C4-2B (cell line): Measurements from ENCODE around the gene TRAF1.

Experiments
- H3K27ac ChIP-seq: fragments of 450-650 bp; 2 replicates; pipeline ENCODE4 v1.5.1; 2017
- ZFX ChIP-seq: fragments of 450-650 bp; IDR thresholded peaks from 2 replicates; pipeline ENCODE4 v1.6.1; 2017
- TF ChIP-seq, protein P1 (sequence below): fragments of 450-650 bp; conservative IDR thresholded peaks from 2 replicates; pipeline ENCODE4 v1.5.1; 2017; ENCODE audit warnings: mild to moderate bottlenecking

TRAF1 gene

DNA sequence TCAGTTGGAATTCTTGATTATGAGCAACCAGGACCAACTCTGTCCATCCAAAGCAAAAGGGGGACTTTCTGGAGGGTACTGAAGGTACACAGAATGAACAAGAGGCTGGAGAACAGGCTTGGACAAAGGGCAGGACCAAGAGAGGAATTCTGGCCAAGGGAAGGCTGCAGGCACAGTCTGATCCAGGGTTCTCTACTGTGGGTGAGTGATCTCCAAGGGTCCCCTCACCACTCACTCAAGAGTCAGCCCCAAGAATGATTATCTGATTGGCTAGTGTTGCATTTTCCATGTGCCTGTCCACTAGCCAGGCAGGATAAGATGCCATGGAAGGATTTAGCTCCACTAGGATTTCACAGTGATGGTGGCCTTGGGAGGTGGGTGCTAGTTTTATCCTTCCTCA is 38.0 kb downstream of the TRAF1 start:
- TF ChIP-seq ZFX, result no peak
- TF ChIP-seq, protein P1, sequence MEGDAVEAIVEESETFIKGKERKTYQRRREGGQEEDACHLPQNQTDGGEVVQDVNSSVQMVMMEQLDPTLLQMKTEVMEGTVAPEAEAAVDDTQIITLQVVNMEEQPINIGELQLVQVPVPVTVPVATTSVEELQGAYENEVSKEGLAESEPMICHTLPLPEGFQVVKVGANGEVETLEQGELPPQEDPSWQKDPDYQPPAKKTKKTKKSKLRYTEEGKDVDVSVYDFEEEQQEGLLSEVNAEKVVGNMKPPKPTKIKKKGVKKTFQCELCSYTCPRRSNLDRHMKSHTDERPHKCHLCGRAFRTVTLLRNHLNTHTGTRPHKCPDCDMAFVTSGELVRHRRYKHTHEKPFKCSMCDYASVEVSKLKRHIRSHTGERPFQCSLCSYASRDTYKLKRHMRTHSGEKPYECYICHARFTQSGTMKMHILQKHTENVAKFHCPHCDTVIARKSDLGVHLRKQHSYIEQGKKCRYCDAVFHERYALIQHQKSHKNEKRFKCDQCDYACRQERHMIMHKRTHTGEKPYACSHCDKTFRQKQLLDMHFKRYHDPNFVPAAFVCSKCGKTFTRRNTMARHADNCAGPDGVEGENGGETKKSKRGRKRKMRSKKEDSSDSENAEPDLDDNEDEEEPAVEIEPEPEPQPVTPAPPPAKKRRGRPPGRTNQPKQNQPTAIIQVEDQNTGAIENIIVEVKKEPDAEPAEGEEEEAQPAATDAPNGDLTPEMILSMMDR, result no peak
- no peak overlapping the region for H3K27ac ChIP-seq

DNA sequence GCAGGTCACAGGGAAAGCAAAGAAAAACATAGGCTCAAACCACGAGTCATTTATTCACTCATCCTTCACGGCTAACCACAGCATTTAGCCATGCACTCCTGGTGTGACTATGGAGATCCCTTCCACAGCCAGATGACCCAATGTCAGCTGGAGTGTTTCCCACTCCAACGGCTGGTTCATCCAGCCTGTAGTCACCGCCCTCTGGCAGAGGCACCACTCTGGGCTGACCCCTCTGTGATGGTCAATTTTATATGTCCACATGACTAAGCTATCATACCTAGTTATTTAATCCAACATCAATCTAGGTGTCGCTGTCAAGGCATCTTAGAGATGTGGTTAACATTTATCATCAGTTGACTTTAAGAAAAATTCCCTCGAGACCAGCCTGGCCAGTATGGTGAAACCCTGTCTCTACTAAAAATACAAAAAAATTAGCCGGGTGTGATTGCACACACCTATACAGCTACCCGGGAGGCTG is 40.1 kb downstream of the TRAF1 start:
- TF ChIP-seq, protein P1, result no peak
- no peak for TF ChIP-seq ZFX
- no peak overlapping the region for H3K27ac ChIP-seq

DNA sequence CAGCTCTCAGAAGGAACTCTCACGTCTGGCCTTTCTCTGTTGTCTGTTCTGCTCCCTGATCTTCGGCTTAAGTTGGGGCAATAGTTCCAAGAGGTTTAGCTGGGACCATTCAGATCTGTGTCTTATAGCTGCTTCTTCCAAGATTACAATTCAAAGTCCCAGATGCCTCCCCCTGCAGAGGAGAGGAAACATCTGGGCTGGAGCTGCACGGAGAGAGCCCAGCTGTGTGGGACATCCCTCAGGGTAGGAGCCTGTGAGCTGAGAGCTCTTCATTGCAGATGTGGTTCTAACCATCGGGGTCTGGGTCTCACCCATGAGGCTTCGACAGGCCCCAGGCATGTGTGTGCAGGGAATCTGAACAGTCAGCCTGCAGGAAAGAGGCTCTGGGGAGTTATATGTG is 40.6 kb downstream of the TRAF1 start:
- TF ChIP-seq, protein P1, result no peak
- TF ChIP-seq ZFX, result no peak
- H3K27ac ChIP-seq, result no peak overlapping the region

DNA sequence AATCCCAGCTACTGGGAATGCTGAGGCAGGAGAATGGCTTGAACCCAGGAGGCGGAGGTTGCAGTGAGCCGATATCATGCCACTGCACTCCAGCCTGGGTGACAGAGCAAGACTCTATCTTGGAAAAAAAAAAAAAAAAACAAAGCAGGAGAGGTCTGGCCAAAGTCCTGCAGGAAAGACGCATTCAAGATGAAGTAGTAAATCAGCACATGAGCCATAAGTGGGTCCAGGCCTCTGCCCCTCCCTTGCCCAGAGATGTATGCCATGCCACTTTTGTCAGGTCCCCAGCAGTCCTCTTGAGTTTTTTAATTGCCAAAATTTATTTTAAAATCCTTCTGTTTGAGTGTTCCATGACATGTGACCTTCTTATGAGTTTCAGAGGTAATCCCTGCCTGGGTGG is 41.1 kb downstream of the TRAF1 start:
- no peak overlapping the region for H3K27ac ChIP-seq
- TF ChIP-seq, protein P1, result no peak
- no peak for TF ChIP-seq ZFX

DNA sequence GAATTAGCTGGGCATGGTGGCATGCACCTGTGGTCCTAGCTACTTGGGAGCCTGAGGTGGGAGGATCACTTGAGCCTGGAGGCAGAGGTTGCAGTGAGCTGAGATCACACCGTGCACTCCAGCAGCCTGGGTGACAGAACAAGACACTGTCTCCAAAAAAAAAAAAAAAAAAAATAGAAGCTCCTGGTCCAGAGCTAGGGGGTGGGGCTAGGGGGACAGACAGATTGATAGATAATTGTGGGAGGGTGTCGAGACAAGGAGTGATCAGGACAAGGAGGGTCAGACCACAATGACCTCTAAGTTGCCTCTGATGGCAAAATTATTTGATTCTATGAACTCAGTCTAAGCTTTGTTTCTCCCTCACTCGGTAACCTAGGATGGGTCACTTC is 43.0 kb downstream of the TRAF1 start:
- TF ChIP-seq, protein P1, result no peak
- TF ChIP-seq ZFX, result no peak
- H3K27ac ChIP-seq, result no peak overlapping the region

DNA sequence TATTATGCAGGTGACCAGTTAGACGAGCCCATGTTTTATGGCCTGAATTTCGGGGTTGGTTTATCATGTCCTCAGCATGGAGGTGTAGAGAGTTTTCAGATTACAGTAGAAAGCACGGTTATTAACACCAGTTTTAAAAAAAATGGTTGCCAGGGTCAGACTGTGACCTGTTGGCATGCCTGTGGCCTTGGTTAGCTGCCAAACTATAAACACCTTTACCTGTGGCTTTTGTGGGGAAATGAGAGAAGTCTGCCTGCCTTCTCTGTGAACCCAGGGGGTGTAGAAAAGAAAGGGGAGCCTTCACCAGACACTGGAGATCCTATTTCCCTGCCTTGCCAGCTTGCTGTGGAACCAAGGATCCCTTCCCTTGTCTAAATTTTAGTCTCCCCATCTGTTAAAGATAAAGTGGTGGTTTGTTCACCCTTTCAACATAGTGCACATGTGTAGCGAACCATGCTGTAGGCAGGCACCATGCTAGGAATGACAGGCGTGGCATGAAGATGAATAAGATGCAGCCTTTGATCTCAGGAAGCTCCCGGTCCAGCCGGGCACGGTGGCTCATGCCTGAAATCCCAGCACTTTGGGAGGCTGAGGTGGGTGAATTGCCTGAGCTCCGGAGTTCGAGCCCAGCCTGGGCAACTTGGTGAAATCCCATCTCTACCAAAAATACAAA is 43.5 kb downstream of the TRAF1 start:
- TF ChIP-seq, protein P1, result no peak
- TF ChIP-seq ZFX, result no peak
- no peak overlapping the region for H3K27ac ChIP-seq

DNA sequence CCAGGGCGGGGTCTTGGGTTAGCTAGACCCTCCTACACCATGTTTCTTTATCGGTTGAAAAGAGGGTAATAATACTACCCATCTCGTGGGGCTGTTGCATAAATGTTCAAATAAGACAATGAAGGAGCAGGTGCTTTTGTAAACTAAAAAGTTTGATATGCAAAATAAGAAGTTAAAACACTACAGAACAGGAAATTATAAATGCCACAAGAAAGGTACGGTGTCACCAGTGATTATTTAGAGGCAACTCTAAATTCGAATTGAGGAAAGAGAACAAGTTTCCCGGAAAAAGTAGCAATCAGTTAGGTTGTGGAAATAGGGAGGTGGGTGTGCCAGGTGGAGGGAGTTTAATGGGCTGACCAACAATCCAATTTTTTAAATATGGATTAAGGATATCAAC is 47.1 kb downstream of the TRAF1 start:
- no peak overlapping the region for H3K27ac ChIP-seq
- TF ChIP-seq, protein P1, result no peak
- TF ChIP-seq ZFX, result no peak
